GM21825 (cell line): Measurements from ENCODE around the gene TMTC2.

ENCODE experiments used
- ATAC-seq: cut with Tn5 transposase; IDR thresholded peaks from one replicate; pipeline ENCODE4 v1.9.1; 2021; ENCODE audit warnings: mild to moderate bottlenecking, moderate library complexity; ENCODE audit not compliant: unreplicated experiment

The TMTC2 gene

GRCh38 chr12:83052890-83053541 is 366.3 kb downstream of the TMTC2 start:
- no peak for ATAC-seq

GRCh38 chr12:83057436-83057835 is 370.7 kb downstream of the TMTC2 start:
- ATAC-seq = no peak

GRCh38 chr12:83059107-83059506 is 372.4 kb downstream of the TMTC2 start:
- no peak for ATAC-seq

GRCh38 chr12:83065562-83065961 is 378.9 kb downstream of the TMTC2 start:
- ATAC-seq = no peak

GRCh38 chr12:83067981-83068380 is 381.3 kb downstream of the TMTC2 start:
- no peak for ATAC-seq

GRCh38 chr12:83074358-83074894 is 387.7 kb downstream of the TMTC2 start:
- ATAC-seq = no peak

- ATAC-seq = no peak
These were observed 388.8 kb downstream of the TMTC2 start for GRCh38 chr12:83075471-83075870.

GRCh38 chr12:83077041-83077440 is 390.3 kb downstream of the TMTC2 start:
- ATAC-seq = no peak

GRCh38 chr12:83082690-83083276 is 396.1 kb downstream of the TMTC2 start:
- no peak for ATAC-seq

- no peak for ATAC-seq
These were observed 396.9 kb downstream of the TMTC2 start for GRCh38 chr12:83083616-83084015.

GRCh38 chr12:83084516-83085234 is 398.0 kb downstream of the TMTC2 start:
- no peak for ATAC-seq

GRCh38 chr12:83086023-83086422 is 399.3 kb downstream of the TMTC2 start:
- ATAC-seq = no peak

- ATAC-seq = no peak
These were observed 402.9 kb downstream of the TMTC2 start for GRCh38 chr12:83089575-83089974.

- ATAC-seq = no peak
These were observed 405.4 kb downstream of the TMTC2 start for GRCh38 chr12:83092129-83092528.

GRCh38 chr12:83092606-83093005 is 405.9 kb downstream of the TMTC2 start:
- ATAC-seq = no peak

- no peak for ATAC-seq
These were observed 406.7 kb downstream of the TMTC2 start for GRCh38 chr12:83093426-83093825.

- ATAC-seq = no peak
These were observed 411.1 kb downstream of the TMTC2 start for GRCh38 chr12:83097643-83098342.

GRCh38 chr12:83099436-83099835 is 412.7 kb downstream of the TMTC2 start:
- ATAC-seq = no peak

GRCh38 chr12:83102499-83102898 is 415.8 kb downstream of the TMTC2 start:
- no peak for ATAC-seq

GRCh38 chr12:83106873-83107272 is 420.2 kb downstream of the TMTC2 start:
- ATAC-seq = no peak

- ATAC-seq = no peak
These were observed 423.7 kb downstream of the TMTC2 start for GRCh38 chr12:83110424-83110823.
